NCI-H146 treated with DMSO at 0.1 percent for 48 hours (cell line): Measurements from ENCODE around the gene ALDH18A1.
"Not testable (repeated sequence)": the region's sequence is repeated elsewhere in the genome, so short reads cannot be mapped to it uniquely, and the experiment has no call there.

Source experiments
- DNase-seq: peaks from one replicate; lab custom pipeline; 2025; ENCODE audit not compliant: unreplicated experiment; lab: John Stamatoyannopoulos, UW

Gene ALDH18A1

GRCh38 chr10:95651346-95652060 lies 5.0 kb downstream of the ALDH18A1 start:
- DNase-seq: no peak

DNA sequence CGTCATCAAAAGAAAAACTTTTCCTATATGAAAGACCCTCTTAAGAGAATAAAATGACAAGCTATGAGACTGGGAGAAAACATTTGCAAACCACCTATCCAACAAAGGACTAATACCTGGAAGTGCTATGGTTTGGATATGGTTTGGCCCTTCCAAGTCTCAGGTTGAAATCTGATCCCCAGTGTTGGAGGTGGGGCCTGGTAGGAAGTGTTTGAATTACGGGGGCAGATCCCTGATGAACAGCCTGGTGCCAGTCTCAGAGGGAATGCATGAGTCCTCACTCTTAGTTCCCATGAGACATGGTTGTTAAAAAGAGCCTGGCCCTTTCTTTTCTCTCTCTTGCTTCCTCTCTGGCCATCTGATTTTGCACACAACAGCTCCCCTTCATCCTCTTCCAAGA lies 6.3 kb downstream of the ALDH18A1 start:
- DNase-seq: no peak

- DNase-seq: no peak
Measured at GRCh38 chr10:95648138-95648537, 8.4 kb downstream of the ALDH18A1 start.

DNA sequence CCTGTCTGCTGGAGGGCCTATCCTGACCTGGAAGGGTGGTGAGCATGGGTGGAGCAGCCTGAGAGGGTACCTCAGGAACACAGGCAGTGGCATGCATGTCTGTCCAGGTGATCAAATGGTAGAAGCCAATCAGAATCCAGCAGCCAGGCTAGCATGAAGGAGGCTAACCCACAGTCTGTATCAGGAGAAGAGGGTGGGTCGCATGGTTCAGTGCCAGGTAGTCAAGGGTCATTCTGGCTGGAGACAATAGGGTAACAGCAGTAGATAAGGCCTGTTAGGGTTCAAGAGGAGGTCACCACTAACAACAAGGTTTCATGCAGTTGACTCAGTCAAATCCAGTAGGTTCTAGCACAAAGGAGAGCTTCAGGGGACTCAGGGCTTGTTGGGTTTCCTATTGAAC lies 10.4 kb downstream of the ALDH18A1 start:
- DNase-seq: no peak

GRCh38 chr10:95644901-95645300 lies 11.6 kb downstream of the ALDH18A1 start:
- no peak for DNase-seq

- no peak for DNase-seq
Measured at GRCh38 chr10:95640891-95641315, 15.6 kb downstream of the ALDH18A1 start.

GRCh38 chr10:95637911-95638310 lies 18.6 kb downstream of the ALDH18A1 start:
- no peak for DNase-seq

- DNase-seq: no peak
Measured at GRCh38 chr10:95637140-95637539, 19.4 kb downstream of the ALDH18A1 start.

GRCh38 chr10:95635319-95635733 lies 21.2 kb downstream of the ALDH18A1 start:
- DNase-seq: peak; percentile 73

DNA sequence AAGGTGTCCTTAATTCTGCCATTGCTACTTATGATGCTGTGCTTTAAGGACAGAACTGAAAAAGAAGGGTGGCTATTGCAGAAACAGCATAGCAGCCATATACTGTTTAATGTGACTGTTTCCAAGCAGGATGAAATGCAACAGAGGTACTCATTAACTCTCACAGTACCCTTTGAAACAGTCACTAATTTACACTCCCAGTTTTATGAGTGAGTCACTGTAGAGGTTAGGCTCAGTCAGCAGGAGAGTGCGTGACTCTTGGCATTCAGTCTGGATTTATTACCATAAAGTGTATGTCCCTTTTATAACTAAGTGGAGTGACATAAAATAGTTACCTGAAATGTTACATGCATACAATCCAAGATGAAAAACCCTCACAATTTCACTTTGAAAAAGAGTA lies 27.7 kb downstream of the ALDH18A1 start:
- DNase-seq: no peak

GRCh38 chr10:95626500-95626899 lies 30.0 kb downstream of the ALDH18A1 start:
- no peak for DNase-seq

DNA sequence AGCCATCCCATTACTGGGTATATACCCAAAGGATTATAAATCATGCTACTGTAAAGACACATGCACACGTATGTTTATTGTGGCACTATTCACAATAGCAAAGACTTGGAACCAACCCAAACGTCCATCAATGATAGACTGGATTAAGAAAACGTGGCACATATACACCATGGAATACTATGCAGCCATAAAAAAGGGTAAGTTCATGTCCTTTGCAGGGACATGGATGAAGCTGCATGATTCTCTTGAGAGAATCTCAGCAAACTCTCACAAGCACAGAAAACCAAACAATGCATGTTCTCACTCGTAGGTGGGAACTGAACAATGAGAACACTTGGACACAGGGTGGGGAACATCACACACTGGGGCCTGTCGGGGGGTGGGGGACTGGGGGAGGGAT lies 36.1 kb downstream of the ALDH18A1 start:
- not testable (repeated sequence) for DNase-seq

GRCh38 chr10:95618101-95618500 lies 38.4 kb downstream of the ALDH18A1 start:
- no peak for DNase-seq

GRCh38 chr10:95616446-95616845 lies 40.1 kb downstream of the ALDH18A1 start:
- DNase-seq: no peak

DNA sequence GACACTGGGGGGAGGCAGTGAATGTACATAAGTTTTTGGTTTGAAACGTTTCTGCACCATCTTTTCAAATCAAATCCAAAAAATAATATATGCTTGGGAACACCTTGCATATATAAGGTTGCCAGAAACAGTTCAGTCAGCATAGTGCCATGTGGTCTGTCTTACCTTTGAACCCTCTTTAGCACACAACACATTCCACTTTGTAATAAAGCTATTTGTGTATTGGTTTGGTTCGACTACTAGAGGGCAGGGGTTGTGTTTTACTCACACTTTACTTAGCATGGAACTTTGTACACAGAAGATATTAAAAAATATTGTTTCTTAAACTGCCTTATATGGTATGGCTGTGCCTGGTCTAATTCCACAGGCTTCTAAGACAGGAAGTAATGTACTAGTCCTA lies 43.2 kb downstream of the ALDH18A1 start:
- no peak for DNase-seq

GRCh38 chr10:95610727-95611126 lies 45.8 kb downstream of the ALDH18A1 start:
- no peak for DNase-seq

- DNase-seq: no peak
Measured at GRCh38 chr10:95606922-95607321, 49.6 kb downstream of the ALDH18A1 start.

GRCh38 chr10:95605163-95605562 lies 51.3 kb downstream of the ALDH18A1 start:
- DNase-seq: no peak

DNA sequence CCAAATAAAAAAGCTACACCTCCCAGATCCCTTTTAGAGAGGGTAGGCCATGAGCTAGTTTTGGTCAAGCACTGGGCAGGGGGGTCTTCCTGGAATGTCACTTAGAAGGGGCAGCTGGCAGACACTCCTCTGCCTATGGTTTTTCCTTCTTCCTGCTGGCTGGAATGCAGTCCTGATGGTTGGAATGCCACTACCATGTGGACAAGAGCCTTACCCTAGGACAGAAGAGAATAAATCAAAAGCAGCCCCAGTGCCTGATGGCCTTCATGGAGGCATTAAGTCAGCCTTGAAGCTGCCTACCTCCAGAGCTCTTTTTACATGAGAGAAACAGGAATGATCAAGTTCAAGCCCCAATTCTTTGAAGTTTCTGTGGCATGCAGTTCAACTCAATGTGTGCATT lies 51.9 kb downstream of the ALDH18A1 start:
- DNase-seq: no peak

DNA sequence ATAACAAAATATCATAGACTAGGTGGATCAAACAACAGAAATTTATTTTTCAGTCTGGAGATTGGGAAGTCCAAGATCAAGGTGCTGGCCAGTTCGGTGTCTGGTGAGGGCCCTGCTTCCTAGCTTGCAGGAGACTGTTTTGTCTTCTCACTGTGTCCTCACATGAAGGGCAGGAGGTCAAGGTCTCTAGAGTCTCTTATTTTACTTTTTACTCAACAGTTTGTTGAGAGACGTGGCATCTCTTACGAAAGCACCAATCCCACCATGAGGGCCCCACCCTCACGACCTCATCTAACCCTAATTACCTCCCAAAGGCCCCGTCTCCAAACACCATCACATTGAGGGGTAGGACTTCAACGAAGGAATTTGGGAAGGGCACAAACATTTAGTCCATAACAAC lies 54.1 kb downstream of the ALDH18A1 start:
- no peak for DNase-seq

- peak; percentile 36 for DNase-seq
Measured at GRCh38 chr10:95601116-95601719, 55.3 kb downstream of the ALDH18A1 start.

- DNase-seq: no peak
Measured at GRCh38 chr10:95600158-95600557, 56.4 kb downstream of the ALDH18A1 start.

GRCh38 chr10:95597788-95598187 lies 58.7 kb downstream of the ALDH18A1 start:
- no peak for DNase-seq
